ENCODE results near the gene CALB2. TPM values are rescaled to one million over a fixed set of nuclear protein-coding genes. Genes with fewer than 3 reads are reported as not detected.

CALB2 gene
- total RNA-seq, 1 experiment from 2014 or later = 1.6 TPM

- POLR2A ChIA-PET = no interaction called here
These were observed 5.7 kb downstream of the CALB2 start for GRCh38 chr16:71364133-71364681.

GRCh38 chr16:71365021-71365420 lies 6.5 kb downstream of the CALB2 start:
- Mint-ChIP-seq H3K9me3 (no peaks in the 10 kb centered on the region), H3K4me3 (no peak overlapping the region), H3K4me1 (no peaks in the 10 kb centered on the region), H3K36me3 (no peaks in the 10 kb centered on the region), H3K27ac (no peak overlapping the region), H3K27me3 (ENCODE audit: low read depth) (peaks cover 8% of the 10 kb centered on the region)
- ChIA-PET CTCF (interaction anchor here (1.7 to 3.8 kb wide), 2 partner anchors 48 to 53 kb away, joined by 6 to 18 read pairs; no protein-coding TSS in a partner anchor), POLR2A (no interaction called here)
- ATAC-seq = no peak
- DNase-seq (ENCODE audit: low spot score) = no peak
- TF ChIP-seq MAX (CRISPR knock-in tag; IDR thresholded peaks at IDR 0.05) = no peak
- TF ChIP-seq ERG (CRISPR knock-in tag; IDR thresholded peaks at IDR 0.05) = no peak
- no peak for TF ChIP-seq FOXP1 (CRISPR knock-in tag; IDR thresholded peaks at IDR 0.05; ENCODE audit: borderline replicate concordance)
- no peak for TF ChIP-seq USF1 (CRISPR knock-in tag; IDR thresholded peaks at IDR 0.05)
- TF ChIP-seq ZNF281 (CRISPR knock-in tag; IDR thresholded peaks at IDR 0.05) = no peak
- no peak for TF ChIP-seq ZNF671 (CRISPR knock-in tag; IDR thresholded peaks at IDR 0.05)
- TF ChIP-seq PREB (CRISPR knock-in tag; IDR thresholded peaks at IDR 0.05; ENCODE audit: borderline replicate concordance) = no peak
- TF ChIP-seq ATF1 (CRISPR knock-in tag; IDR thresholded peaks at IDR 0.05) = no peak

More at GRCh38 chr16:71364133-71364681, 5.7 kb downstream of the CALB2 start:
- Mint-ChIP-seq H3K27me3 (ENCODE audit: low read depth) (peaks cover 16% of the 10 kb centered on the region), H3K4me1 (no peaks in the 10 kb centered on the region), H3K9me3 (no peaks in the 10 kb centered on the region), H3K27ac (peak overlapping the region; percentile 89; the same call in 1 of the 2 replicates), H3K36me3 (no peaks in the 10 kb centered on the region), H3K4me3 (no peak overlapping the region)
- TF ChIP-seq FOXJ3 (CRISPR knock-in tag; IDR thresholded peaks at IDR 0.05; ENCODE audit: borderline replicate concordance) (no peak), PRDM15 (CRISPR knock-in tag; IDR thresholded peaks at IDR 0.05) (no peak), KAT7 (CRISPR knock-in tag; IDR thresholded peaks at IDR 0.05; ENCODE audit: borderline replicate concordance) (no peak), NR3C1 (CRISPR knock-in tag; conservative IDR thresholded peaks at IDR 0.05; ENCODE audit: low read depth) (no peak), ZBTB43 (CRISPR knock-in tag; IDR thresholded peaks at IDR 0.05) (no peak), OVOL2 (CRISPR knock-in tag; IDR thresholded peaks at IDR 0.05; ENCODE audit: borderline replicate concordance) (no peak), ZSCAN18 (CRISPR knock-in tag; IDR thresholded peaks at IDR 0.05) (no peak), ZNF396 (CRISPR knock-in tag; IDR thresholded peaks at IDR 0.05; ENCODE audit: borderline replicate concordance) (no peak), JUN (CRISPR knock-in tag; IDR thresholded peaks at IDR 0.05) (no peak), ESRRA (CRISPR knock-in tag; IDR thresholded peaks at IDR 0.05; ENCODE audit: borderline replicate concordance) (no peak)
- no peak for ATAC-seq
- CTCF ChIA-PET = interaction anchor here (0.8 to 3.8 kb wide), 3 partner anchors 48 to 62 kb away, joined by 3 to 18 read pairs (median 6); no protein-coding TSS in a partner anchor
- no peak for DNase-seq (ENCODE audit: low spot score)

Measured in WTC11 (cell line).